HEK293 (cell line): ENCODE measurements around the gene SLC22A17.

ENCODE experiments used
- ATF2 ChIP-seq: fragments of 450-650 bp; formaldehyde crosslinking; IDR thresholded peaks from 2 replicates; pipeline ENCODE4 v1.5.1; 2016; ENCODE audit warnings: missing biosample characterization, missing genetic modification characterization, low read depth
- CTCF ChIP-seq: fragments of 450-650 bp; formaldehyde crosslinking; IDR thresholded peaks from 2 replicates; pipeline ENCODE4 v1.5.1; 2016; ENCODE audit warnings: missing biosample characterization, missing genetic modification characterization
- PBX3 ChIP-seq: sonication (generic); formaldehyde crosslinking; IDR thresholded peaks from 2 replicates; pipeline ENCODE4 v1.8.1; 2022; ENCODE audit warnings: mild to moderate bottlenecking, moderate library complexity, missing genetic modification reagents
- PRDM4 ChIP-seq: fragments of 450-650 bp; formaldehyde crosslinking; IDR thresholded peaks from 2 replicates; pipeline ENCODE4 v1.5.1; 2017; ENCODE audit warnings: missing biosample characterization, missing genetic modification characterization
- SP3 ChIP-seq: fragments of 450-650 bp; formaldehyde crosslinking; IDR thresholded peaks from 2 replicates; pipeline ENCODE4 v1.5.1; 2016; ENCODE audit warnings: missing biosample characterization, missing genetic modification characterization
- ZFP37 ChIP-seq: fragments of 450-650 bp; formaldehyde crosslinking; IDR thresholded peaks from 2 replicates; pipeline ENCODE4 v1.5.1; 2016; ENCODE audit warnings: missing biosample characterization, missing genetic modification characterization
- ZNF19 ChIP-seq: fragments of 450-650 bp; formaldehyde crosslinking; IDR thresholded peaks from 2 replicates; pipeline ENCODE4; 2016; ENCODE audit warnings: missing biosample characterization, missing genetic modification characterization, low read depth
- ZNF280D ChIP-seq: fragments of 450-650 bp; formaldehyde crosslinking; IDR thresholded peaks from 2 replicates; pipeline ENCODE4 v1.5.1; 2016; ENCODE audit warnings: missing biosample characterization, missing genetic modification characterization
- ZNF398 ChIP-seq: fragments of 450-650 bp; formaldehyde crosslinking; IDR thresholded peaks from 2 replicates; pipeline ENCODE4 v1.5.1; 2017; ENCODE audit warnings: missing biosample characterization, missing genetic modification characterization
- ZNF837 ChIP-seq: fragments of 450-650 bp; formaldehyde crosslinking; IDR thresholded peaks from 2 replicates; pipeline ENCODE4 v1.5.1; 2016; ENCODE audit warnings: missing biosample characterization, missing genetic modification characterization

- no peak for TF ChIP-seq PRDM4 (tag by site-specific recombination)
- TF ChIP-seq CTCF = no peak
- TF ChIP-seq ZNF398 (tag by site-specific recombination) = no peak
- no peak for TF ChIP-seq PBX3 (CRISPR knock-in tag)
- no peak for TF ChIP-seq ATF2 (tag by site-specific recombination)
- TF ChIP-seq ZFP37 (tag by site-specific recombination) = no peak
- no peak for TF ChIP-seq ZNF837 (tag by site-specific recombination)
- no peak for TF ChIP-seq ZNF280D (tag by site-specific recombination)
- no peak for TF ChIP-seq SP3
- TF ChIP-seq ZNF19 (tag by site-specific recombination) = no peak
Observed at GRCh38 chr14:23349156-23349845, 3.4 kb downstream of the SLC22A17 start.
